NCI-H128 (cell line): ENCODE results near the gene SCLY.

Experiments used
- DNase-seq: peaks from one replicate; lab custom pipeline; 2025; ENCODE audit not compliant: unreplicated experiment; lab: John Stamatoyannopoulos, UW

SCLY gene

GRCh38 chr2:238069021-238069709 is 8.4 kb downstream of the SCLY start:
- DNase-seq = no peak

DNA sequence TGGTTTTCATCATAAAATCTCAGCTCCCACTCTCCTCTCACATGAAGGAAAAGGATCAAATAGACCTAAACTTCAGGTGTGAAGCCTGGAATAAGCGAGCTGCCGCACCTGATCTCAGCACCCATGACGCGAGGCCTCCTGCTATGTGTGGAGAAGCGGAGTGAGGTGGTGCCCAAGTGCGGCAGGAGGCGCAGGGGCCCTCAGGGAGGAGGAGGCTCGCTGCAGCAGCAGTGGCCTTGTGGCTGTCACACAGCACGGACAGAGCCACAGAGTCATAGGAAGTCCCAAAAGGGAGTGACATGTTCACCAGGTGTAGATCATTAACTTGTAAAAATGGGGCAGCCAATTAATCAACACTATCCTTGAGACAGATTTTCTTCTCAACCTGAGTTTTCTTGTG is 9.1 kb downstream of the SCLY start:
- DNase-seq = no peak

GRCh38 chr2:238075397-238075796 is 14.6 kb downstream of the SCLY start:
- DNase-seq = no peak

DNA sequence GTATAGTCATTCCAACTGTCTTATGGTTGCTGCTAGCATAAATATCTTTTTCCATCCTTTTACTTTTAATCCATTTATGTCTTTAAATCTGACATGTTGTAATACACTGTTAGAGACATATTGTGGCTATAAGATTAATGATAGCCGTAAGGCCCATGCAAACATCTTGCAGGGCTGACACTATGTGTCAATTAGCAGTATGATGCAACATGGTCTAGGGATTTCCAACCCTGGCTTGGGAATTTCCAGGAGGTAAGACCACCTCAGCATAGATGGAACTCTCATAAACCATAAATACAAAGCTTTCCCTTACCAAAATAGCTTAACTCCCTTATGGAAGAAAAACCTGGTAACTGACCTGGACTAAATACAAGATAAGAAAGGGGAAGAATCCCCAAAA is 16.5 kb downstream of the SCLY start:
- no peak for DNase-seq

- no peak for DNase-seq
Measured at GRCh38 chr2:238079874-238080327, 19.1 kb downstream of the SCLY start.

DNA sequence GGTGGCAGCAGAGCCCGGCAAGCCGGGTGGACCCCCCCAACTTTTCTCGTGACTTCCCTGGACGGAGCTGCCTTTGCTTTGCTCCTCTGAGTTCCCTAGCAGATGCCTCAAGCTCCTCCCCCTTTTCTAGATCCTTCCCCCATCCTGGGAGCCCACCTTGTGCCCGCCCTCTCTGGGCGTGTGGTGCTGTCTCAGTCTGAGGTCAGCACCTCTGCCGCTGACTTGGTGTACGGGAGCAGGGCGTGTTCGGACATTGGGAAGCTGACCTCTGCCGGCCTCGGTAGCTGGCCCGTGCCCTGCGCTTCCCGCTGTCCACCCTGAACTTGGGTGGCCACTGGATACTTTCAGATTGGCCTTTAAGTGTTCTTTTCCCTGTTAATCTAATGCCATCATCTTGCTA is 19.7 kb downstream of the SCLY start:
- no peak for DNase-seq

DNA sequence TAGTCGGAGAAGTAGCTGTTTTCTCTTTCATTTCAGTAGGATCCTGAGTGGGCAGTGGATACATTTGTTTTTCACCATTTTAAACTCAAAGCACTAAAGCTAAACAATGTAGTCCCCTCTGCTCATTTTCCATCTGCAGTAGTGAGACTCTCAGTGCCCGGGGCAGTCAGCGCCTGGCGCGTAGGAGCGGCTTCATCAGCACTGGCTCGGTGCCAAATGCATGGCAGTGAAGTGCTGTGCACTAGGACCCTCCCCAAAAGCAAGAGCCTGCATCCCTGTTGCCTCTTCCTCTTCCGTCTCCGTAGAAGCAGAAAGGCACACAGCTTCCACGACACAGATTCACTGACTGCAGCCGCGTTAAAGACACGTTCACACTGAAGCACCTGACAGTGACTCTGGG is 20.3 kb downstream of the SCLY start:
- DNase-seq = no peak

- DNase-seq = no peak
Measured at GRCh38 chr2:238081561-238081960, 20.8 kb downstream of the SCLY start.

GRCh38 chr2:238082151-238082550 is 21.4 kb downstream of the SCLY start:
- DNase-seq = no peak

- DNase-seq = no peak
Measured at GRCh38 chr2:238082827-238083226, 22.0 kb downstream of the SCLY start.

GRCh38 chr2:238083919-238084318 is 23.1 kb downstream of the SCLY start:
- no peak for DNase-seq

DNA sequence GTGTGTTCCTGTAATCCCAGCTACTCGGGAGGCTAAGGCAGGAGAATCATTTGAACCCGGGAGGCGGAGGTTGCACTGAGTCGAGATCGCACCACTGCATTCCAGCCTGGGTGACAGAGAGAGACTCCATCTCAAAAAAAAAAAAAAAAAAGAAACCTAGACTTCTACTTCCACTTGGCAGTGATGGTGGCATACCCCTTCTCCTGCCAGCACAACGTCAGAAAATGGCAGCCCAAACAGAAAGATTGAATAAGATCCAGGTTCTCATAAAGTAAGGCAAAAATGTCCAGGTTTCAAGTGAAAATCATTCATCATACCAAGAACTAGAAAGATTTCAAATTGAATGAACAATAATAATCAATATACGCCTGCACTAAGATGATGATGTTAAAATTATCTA is 24.0 kb downstream of the SCLY start:
- no peak for DNase-seq

GRCh38 chr2:238085899-238086298 is 25.1 kb downstream of the SCLY start:
- DNase-seq = no peak

DNA sequence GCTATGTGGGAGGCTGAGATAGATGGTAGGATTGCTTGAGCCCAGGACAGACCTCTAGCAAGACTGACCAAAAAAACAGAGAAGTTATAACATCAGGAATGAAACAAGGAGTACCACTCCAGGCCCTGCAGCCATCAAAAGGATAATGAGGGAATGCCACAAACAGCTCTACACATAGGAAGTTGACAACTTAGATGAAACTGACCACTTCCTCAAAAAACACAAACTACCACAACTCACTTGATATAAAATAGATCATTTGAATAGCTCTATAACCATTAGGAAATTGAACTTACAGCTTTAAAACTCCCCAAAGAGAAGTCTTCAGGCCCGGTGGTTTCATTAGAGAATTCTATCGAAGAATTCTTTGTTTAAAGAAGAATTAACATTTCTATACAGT is 26.4 kb downstream of the SCLY start:
- no peak for DNase-seq

GRCh38 chr2:238090887-238091286 is 30.1 kb downstream of the SCLY start:
- DNase-seq = no peak

- no peak for DNase-seq
Measured at GRCh38 chr2:238091436-238092060, 30.7 kb downstream of the SCLY start.

DNA sequence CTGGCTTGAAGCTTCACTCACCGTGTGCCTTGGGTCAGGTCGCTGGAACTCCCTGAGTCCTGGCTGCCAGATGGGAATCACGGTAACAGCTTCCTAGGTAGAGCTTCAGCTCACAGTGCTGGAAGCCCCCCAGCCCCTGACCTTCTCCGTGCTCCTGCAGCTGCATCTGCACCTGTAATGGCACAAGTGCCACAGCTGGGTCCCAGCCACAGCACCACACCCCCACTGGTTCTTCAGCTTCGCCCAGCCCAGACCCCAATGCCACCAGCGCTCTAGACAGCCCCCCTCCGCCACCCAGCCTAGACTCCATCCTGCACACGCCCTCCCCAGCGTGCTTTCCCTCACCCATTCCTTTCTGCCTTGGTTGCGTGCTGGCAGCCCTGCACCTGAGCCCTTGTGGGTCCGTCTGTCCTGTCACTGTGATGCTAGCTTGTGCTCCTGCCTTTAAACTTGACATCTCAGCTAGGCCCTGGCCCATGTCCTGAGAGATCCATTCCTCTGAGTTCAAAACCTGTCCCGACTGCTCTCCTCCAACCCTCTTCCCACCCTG is 31.8 kb downstream of the SCLY start:
- no peak for DNase-seq

GRCh38 chr2:238093181-238094140 is 32.7 kb downstream of the SCLY start:
- no peak for DNase-seq

DNA sequence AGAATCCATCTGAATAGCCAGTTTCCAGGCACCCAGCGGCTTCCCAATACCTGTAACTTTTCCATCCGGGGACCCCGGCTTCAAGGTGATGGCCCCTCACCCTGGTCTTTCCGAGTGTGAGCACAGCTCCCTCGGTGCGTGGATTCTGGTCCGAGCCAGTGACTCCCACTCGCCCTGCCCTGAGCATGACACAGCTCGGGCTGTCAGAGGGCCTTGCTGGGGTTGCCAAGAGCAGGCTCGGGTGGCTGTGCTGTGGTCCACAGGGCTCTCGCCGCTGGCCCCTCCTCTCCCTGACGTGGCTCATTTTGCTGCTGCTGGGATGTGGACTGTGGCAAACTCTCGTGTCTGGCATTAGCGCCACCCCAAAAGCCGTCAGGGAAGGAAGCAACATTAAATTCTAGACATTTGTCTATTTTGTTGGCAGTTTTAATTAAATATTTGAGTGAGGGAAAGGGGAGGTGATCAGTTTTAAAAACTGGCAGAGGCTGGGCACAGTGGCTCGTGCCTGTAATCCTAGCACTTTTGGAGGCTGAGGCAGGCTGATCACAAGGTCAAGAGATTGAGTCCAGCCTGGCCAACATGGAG is 33.7 kb downstream of the SCLY start:
- DNase-seq = no peak

- DNase-seq = no peak
Measured at GRCh38 chr2:238095143-238095542, 34.3 kb downstream of the SCLY start.
